Measurements from ENCODE around the gene INO80C.

INO80C gene

DNA sequence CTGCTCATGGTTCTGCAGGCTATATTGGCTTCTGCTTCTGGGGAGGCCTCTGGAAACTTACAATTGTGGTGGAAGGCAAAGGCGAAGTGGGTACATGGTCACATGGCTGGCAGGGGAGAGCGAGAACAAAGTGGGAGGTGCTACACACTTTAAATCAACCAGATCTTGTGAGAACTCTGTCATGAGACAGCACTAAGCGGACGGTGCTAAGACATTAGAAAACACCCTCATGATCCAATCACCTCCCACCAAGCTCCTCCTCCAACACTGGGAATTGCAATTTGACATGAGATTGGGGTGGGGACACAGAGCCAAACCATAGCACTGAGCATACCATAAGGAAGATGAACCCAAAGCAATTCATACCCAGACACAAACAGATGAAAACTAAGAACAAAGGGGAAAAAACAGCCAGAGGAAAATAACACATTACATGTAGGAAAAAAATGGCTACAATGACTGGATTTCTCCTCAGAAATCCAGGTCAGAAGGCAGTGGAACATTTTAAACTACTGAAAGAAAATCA is 31.1 kb upstream of the INO80C start:
- no peak overlapping the region for H3K4me3 ChIP-seq (ENCODE audit: low read depth, low read length)
- H3K36me3 ChIP-seq, result no peaks in the 10 kb centered on the region
- no peak for DNase-seq
- H3K27me3 ChIP-seq (ENCODE audit: insufficient read depth, low read depth, severe bottlenecking), result no peaks in the 10 kb centered on the region
- peaks cover 4% of the 10 kb centered on the region for H3K9me3 ChIP-seq (ENCODE audit: severe bottlenecking)
- no peak overlapping the region for H3K27ac ChIP-seq
- TF ChIP-seq, protein P1, sequence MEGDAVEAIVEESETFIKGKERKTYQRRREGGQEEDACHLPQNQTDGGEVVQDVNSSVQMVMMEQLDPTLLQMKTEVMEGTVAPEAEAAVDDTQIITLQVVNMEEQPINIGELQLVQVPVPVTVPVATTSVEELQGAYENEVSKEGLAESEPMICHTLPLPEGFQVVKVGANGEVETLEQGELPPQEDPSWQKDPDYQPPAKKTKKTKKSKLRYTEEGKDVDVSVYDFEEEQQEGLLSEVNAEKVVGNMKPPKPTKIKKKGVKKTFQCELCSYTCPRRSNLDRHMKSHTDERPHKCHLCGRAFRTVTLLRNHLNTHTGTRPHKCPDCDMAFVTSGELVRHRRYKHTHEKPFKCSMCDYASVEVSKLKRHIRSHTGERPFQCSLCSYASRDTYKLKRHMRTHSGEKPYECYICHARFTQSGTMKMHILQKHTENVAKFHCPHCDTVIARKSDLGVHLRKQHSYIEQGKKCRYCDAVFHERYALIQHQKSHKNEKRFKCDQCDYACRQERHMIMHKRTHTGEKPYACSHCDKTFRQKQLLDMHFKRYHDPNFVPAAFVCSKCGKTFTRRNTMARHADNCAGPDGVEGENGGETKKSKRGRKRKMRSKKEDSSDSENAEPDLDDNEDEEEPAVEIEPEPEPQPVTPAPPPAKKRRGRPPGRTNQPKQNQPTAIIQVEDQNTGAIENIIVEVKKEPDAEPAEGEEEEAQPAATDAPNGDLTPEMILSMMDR (IDR thresholded peaks at IDR 0.05; ENCODE audit: low read depth, low read length), result no peak

DNA sequence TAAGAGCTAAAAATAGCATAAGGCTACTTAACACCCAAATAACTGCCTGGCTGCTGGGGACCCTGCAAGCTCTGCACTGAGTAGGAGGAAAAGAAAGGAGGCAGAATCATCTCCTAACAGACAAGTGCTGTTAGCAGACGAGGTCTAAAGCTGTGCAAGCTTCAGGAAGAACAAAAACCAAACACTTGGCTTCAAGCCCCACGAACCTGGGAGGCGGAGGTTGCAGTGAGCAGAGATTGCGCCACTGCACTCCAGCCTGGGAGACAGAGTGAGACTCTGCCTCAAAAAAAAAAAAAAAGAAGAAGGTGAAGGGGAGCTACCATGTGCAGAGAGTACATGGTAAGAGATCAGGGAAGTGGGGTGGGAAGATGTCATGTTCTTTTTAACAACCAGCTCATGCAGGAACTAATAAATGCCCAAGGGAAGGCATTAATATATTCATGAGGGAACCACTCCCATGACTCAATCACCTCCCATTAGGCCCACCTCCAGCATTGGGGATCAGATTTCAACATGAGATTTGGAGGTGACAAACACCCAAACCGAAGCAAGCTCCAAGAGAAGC is 28.8 kb upstream of the INO80C start:
- Histone ChIP-seq H3K27ac (no peak overlapping the region), H3K9me3 (ENCODE audit: severe bottlenecking) (peaks cover 4% of the 10 kb centered on the region), H3K27me3 (ENCODE audit: insufficient read depth, low read depth, severe bottlenecking) (no peaks in the 10 kb centered on the region), H3K4me3 (ENCODE audit: low read depth, low read length) (no peak overlapping the region), H3K36me3 (no peaks in the 10 kb centered on the region)
- TF ChIP-seq, protein P1 (IDR thresholded peaks at IDR 0.05; ENCODE audit: low read depth, low read length), result no peak
- no peak for DNase-seq

DNA sequence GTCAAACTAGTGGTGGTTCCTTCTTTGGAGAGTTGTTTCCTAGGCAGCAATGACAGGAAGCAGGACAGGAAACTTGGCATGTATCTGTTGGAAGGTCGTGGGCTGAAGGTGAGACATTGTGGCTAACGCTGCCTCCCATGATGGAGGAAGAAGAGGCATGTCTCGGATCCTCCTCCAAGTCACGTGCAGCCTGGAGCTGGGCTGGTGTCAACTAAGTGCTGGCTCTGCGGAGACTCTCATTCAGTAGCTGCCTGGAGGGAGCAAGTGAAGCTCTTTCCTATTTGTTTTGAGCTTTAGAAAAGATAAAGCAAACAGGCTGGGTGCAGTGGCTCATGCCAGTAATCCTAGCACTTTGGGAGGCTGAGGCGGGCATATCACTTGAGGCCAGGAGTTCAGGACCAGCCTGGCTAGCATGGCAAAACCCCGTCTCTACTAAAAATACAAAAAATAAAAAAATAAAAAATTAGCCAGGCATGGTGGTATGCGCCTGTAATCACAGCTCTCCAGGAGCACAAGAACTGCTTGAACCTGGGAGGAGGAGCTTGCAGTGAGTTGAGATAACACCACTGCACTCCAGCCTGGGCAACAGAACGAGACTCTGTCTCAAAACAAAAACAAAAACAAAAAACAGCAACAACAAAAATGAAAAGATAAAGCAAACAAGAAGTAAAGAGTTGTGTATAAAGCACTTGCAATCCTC is 28.2 kb upstream of the INO80C start:
- Histone ChIP-seq H3K4me3 (ENCODE audit: low read depth, low read length) (no peak overlapping the region), H3K27ac (no peak overlapping the region), H3K36me3 (no peaks in the 10 kb centered on the region), H3K27me3 (ENCODE audit: insufficient read depth, low read depth, severe bottlenecking) (no peaks in the 10 kb centered on the region), H3K9me3 (ENCODE audit: severe bottlenecking) (peaks cover 2% of the 10 kb centered on the region)
- DNase-seq, result no peak
- TF ChIP-seq, protein P1 (IDR thresholded peaks at IDR 0.05; ENCODE audit: low read depth, low read length), result no peak

DNA sequence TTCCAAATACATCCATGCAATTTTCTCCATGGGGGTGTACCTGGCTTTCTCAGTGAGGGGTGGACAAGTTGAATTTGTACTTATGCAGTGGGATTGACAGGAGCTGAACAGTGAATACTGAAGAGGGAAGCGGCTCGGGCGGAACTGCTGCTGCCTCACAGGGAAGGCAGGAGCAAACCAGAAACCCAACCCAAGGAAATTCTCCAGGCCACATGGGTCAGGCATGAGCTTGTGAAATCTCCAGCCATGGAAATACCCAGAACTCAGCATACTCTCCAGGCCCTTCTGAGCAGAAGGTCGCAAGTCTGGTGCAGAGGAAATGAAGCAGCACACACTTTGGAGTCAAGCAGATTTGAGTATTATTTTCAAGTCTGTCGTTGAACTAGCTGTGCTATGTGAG is 26.5 kb upstream of the INO80C start:
- Histone ChIP-seq H3K9me3 (ENCODE audit: severe bottlenecking) (no peaks in the 10 kb centered on the region), H3K27ac (no peak overlapping the region), H3K4me3 (ENCODE audit: low read depth, low read length) (no peak overlapping the region), H3K36me3 (no peaks in the 10 kb centered on the region), H3K27me3 (ENCODE audit: insufficient read depth, low read depth, severe bottlenecking) (no peaks in the 10 kb centered on the region)
- TF ChIP-seq, protein P1 (IDR thresholded peaks at IDR 0.05; ENCODE audit: low read depth, low read length), result no peak
- DNase-seq, result no peak

GRCh38 chr18:35522130-35522959 is 24.6 kb upstream of the INO80C start:
- TF ChIP-seq, protein P1 (IDR thresholded peaks at IDR 0.05; ENCODE audit: low read depth, low read length), result no peak
- H3K9me3 ChIP-seq (ENCODE audit: severe bottlenecking), result no peaks in the 10 kb centered on the region
- no peaks in the 10 kb centered on the region for H3K36me3 ChIP-seq
- H3K4me3 ChIP-seq (ENCODE audit: low read depth, low read length), result no peak overlapping the region
- H3K27me3 ChIP-seq (ENCODE audit: insufficient read depth, low read depth, severe bottlenecking), result no peaks in the 10 kb centered on the region
- H3K27ac ChIP-seq, result no peak overlapping the region
- DNase-seq, result no peak
